AG10803 (cell line): Measurements from ENCODE around the gene TSPAN3.

Experiments used
- DNase-seq: peaks from one replicate; pipeline ENCODE4 v3.0.0; 2010; ENCODE audit warnings: low read depth
- H3K4me3 ChIP-seq: 2 replicates; pipeline ENCODE4 v1.5.1; 2011; ENCODE audit warnings: mild to moderate bottlenecking, low read length, control low read depth
- CTCF ChIP-seq: conservative IDR thresholded peaks from 2 replicates; pipeline ENCODE4 v1.5.1; 2011; ENCODE audit warnings: mild to moderate bottlenecking, low read length, control low read depth, inconsistent platforms

The TSPAN3 gene

DNA sequence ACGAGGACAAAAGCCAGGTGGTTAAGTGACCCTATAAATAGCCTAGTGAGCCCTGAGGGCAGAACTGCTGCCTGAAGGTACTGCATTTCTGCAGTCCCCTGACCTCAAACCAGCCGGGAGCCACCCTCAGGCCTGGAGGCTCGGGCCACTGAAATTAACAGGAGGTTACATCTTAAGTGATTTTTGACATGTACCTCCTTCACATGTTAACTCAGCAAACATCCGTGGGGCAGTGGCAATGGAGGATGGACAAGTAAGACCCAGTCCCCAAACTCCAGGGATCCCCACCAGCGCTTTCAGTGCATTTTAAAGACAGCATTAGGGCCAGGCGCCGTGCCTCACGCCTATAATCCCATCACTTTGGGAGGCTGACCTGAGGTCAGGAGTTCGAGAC lies 49.8 kb downstream of the TSPAN3 start:
- no peak for DNase-seq
- H3K4me3 ChIP-seq, result no peak overlapping the region
- TF ChIP-seq CTCF, result no peak

DNA sequence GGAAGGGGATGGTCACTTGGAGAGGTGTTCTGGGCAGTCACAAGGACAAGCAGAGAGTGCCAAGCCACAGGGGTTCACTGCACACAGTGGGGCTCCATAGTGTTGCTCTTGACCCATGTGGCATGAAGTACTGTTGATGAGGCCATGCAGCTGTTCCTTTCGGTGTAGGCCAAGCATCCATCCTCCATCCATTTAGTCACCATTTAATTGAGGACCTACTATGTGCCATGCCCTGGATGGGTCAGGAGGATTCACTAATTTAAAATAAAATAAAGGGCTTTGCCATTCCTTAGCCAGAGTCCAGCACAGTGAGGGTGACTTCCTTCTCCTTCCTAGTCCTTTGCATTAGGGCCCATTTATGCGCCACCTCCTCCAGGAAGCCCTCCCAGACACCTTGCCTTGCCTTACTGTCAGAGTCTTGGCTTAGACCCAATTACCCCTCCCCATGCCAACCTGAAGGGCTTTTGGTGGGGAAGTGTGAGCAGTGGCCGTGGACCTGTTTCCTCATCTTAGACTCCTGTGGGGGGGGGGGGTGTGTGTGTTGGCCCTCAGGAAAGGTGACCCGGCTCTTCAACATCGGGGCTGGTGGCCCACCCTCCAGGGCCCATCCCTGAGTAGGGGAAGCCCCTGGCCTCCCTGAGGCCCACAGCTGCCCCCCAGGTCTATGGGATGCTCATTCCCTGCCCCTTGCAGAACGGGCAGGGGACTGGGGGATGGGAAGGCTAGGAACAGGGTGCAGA lies 50.4 kb downstream of the TSPAN3 start:
- H3K4me3 ChIP-seq, result no peak overlapping the region
- DNase-seq, result no peak
- TF ChIP-seq CTCF, result no peak

DNA sequence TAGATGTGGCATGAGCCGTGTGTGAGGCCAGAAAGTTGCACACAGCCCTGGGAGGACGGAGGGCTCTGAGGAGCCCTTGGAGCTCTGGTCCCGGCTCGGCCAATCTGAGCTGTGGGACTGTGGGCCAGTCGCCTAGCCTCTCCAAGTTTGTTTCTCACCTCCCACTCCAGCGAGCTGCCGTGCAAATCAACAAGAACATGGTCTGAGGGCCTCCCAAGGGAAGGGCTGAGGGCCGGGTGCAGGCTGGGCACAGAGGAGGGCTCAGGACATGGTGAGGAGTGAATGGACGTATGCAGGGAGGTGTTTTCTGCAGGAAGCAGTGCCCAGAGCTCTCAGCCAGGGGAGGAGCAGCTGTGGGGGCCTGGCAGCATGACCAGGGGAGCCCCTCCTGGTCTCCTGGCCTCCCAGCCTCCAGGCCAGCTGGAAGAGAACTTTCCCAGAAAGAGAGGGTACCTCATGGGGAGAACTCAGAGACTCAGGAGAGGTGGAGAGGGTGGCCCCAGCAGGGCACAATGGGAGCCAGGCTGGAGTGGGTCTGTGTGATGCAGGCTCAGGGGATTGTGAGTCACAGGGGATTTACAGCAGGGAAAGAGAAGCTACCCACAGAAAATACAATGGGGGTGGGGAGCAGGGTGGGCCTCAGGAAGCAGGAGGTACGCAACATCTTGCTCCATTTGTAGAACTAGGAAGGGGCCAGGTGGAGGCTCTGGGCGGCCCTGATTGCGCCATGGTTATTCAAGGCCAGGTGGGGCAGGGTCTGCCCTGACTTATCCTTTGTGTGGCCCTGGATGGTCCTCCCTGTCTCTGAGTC lies 51.2 kb downstream of the TSPAN3 start:
- DNase-seq, result no peak
- no peak for TF ChIP-seq CTCF
- no peak overlapping the region for H3K4me3 ChIP-seq

- no peak for TF ChIP-seq CTCF
Observed at GRCh38 chr15:77018796-77019505, 52.0 kb downstream of the TSPAN3 start.

DNA sequence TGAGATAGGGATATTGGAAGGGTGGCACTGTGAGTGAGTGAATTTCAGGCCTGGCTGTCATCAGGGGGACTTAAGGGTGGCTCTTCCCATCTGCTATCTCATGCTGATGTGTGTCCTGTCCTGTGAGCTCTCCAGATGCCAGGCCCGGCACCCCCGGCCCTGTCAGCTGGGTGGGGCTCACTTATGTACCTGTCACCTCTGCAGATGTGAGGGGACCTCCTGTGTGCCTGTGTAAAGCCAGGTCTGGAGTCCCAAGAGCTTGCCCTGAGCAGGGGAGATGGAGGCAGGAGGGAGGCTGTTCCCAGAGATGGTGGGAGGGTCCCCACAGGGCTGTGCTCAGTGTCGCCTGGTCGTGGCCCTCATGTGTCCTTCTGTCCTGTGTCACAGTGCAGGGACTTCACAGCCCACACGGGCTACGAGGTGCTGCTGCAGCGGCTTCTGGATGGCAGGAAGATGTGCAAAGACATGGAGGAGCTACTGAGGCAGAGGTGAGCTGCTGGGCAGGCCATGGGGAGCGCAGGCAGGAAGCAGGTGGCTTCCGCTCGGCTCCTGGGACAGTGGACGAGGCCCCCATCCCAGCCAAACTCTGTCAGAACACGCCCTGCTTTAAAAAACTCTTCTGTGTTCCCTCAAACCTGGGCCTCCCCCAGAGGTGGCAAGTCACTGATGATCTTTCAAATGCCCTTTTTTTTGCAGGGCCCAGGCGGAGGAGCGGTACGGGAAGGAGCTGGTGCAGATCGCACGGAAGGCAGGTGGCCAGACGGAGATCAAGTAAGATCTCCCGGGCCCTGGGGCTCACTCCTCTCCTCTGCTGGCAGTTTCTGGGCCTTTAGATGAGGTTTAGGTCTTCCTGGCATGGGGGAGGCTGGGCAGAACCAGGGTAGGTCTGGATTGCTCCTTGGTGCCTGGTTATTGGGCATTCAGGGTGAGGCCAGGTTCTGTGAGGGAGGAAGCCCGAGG lies 52.9 kb downstream of the TSPAN3 start:
- H3K4me3 ChIP-seq, result no peak overlapping the region
- DNase-seq, result no peak
- no peak for TF ChIP-seq CTCF

More at GRCh38 chr15:77018796-77019505, 52.0 kb downstream of the TSPAN3 start:
- DNase-seq, result no peak
- H3K4me3 ChIP-seq, result no peak overlapping the region

- DNase-seq, result no peak
- H3K4me3 ChIP-seq, result no peak overlapping the region
- no peak for TF ChIP-seq CTCF
Observed at GRCh38 chr15:77017091-77017660, 53.7 kb downstream of the TSPAN3 start.
